Mucosa of descending colon (tissue), 3 donors: ENCODE results near the gene TNKS1BP1. TPM values are rescaled to one million over a fixed set of nuclear protein-coding genes. Genes with fewer than 3 reads are reported as not detected.
A peak's percentile ranks its signal among the peaks of the same experiment; 100 is the strongest.

Source experiments
- ATAC-seq: fragments of 200-7000 bp; cut with Tn5 transposase; one replicate; pipeline ENCODE4 v1.9.1; 2020; ENCODE audit warnings: mild to moderate bottlenecking, moderate library complexity
- DNase-seq, 3 donors: peaks; one replicate each; pipeline ENCODE4 v3.0.0-alpha.2; 2020
- H3K36me3 ChIP-seq: fragments of 200-600 bp; one replicate; pipeline ENCODE4 v1.8.0; 2021; ENCODE audit warnings: low read depth, mild to moderate bottlenecking
- H3K4me1 ChIP-seq: fragments of 200-600 bp; one replicate; pipeline ENCODE4 v1.8.0; 2021; ENCODE audit warnings: low read depth, mild to moderate bottlenecking
- H3K4me3 ChIP-seq: fragments of 200-600 bp; one replicate; pipeline ENCODE4 v1.8.0; 2021; ENCODE audit warnings: mild to moderate bottlenecking
- H3K9me3 ChIP-seq: fragments of 200-600 bp; one replicate; pipeline ENCODE4 v1.8.0; 2021; ENCODE audit warnings: mild to moderate bottlenecking
- intact Hi-C, 2 donors: fragments of 100-400 bp; cut with DNase I in 1 of 2; cut with micrococcal nuclease in 1 of 2; formaldehyde crosslinking; loops; one replicate each; pipeline versions ENCODE4 v1.11.0 to v1.11.1; 2022; cut with DNase I, micrococcal nuclease
- total RNA-seq, 3 donors: library from RNA; stranded (reverse); fragmentation: NEBNext Ultra II Directional in 2 of 3; extraction: Animal tissue kit (Norgen Biotek cat#: 25700) in 2 of 3; gene quantifications; one replicate each; pipeline versions ENCODE4 v1.2.1 to v1.2.4, GENCODE V29; 2021 to 2023
- TF ChIP-seq, protein P1 (sequence below): fragments of 200-600 bp; IDR thresholded peaks from one replicate; pipeline ENCODE4 v1.8.0; 2022; ENCODE audit warnings: antibody characterized with exemption, mild to moderate bottlenecking
- donor health status: DM: no; HTN: no; CAD: no; lungs with moderate emphysema.
- donor health status: DM: no; HTN: no; CAD: no.
- donor health status: DM: no; HTN: yes; CAD: no.

The TNKS1BP1 gene
- total RNA-seq, 3 donors from 2014 or later, result 90.0 to 149 (median 94.3) TPM

GRCh38 chr11:57277845-57278720 is 46.7 kb downstream of the TNKS1BP1 start:
- no peaks in the 10 kb centered on the region for H3K4me1 ChIP-seq
- TF ChIP-seq, protein P1, sequence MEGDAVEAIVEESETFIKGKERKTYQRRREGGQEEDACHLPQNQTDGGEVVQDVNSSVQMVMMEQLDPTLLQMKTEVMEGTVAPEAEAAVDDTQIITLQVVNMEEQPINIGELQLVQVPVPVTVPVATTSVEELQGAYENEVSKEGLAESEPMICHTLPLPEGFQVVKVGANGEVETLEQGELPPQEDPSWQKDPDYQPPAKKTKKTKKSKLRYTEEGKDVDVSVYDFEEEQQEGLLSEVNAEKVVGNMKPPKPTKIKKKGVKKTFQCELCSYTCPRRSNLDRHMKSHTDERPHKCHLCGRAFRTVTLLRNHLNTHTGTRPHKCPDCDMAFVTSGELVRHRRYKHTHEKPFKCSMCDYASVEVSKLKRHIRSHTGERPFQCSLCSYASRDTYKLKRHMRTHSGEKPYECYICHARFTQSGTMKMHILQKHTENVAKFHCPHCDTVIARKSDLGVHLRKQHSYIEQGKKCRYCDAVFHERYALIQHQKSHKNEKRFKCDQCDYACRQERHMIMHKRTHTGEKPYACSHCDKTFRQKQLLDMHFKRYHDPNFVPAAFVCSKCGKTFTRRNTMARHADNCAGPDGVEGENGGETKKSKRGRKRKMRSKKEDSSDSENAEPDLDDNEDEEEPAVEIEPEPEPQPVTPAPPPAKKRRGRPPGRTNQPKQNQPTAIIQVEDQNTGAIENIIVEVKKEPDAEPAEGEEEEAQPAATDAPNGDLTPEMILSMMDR, result peak; percentile 79
- no peaks in the 10 kb centered on the region for H3K36me3 ChIP-seq
- peak; percentile 89 for ATAC-seq
- H3K9me3 ChIP-seq, result no peaks in the 10 kb centered on the region
- peak; percentile 62 to 84 (median 80) for DNase-seq
- intact Hi-C loops, result no loop called here
- H3K4me3 ChIP-seq, result no peak overlapping the region

DNA sequence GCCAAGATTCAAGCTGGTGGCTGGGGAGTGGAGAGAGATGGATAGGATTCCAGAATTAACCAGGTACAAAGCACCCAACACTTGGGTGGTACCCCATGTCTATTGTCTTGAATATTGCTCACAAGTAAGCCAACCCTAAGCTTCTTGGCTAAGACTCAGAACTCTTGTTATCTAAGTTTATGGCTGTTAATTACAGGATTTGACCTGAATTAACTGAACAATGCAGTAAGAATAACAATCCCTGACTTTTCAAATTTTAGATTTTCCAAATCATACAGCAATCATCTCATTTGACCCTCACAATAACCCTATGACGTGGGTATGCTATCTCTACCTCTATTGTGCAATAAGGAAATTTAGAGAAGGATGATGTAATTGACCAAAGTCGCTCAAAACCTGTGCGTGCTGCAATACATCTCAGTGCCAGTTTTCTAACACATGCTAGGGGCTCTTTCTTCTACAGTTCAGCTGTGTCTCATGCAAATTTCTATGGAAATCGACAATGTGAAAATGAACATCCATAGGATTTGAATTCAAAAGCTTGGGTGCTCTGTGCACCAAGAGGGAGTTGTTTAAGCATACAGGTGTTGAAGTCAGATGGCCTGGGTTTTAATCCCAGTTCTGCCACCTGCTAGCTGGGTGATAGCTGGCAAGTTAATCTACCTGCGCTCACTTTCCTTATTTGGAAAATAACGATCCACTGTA is 47.6 kb downstream of the TNKS1BP1 start:
- Histone ChIP-seq H3K9me3 (no peaks in the 10 kb centered on the region), H3K4me3 (no peak overlapping the region), H3K36me3 (no peaks in the 10 kb centered on the region), H3K4me1 (no peaks in the 10 kb centered on the region)
- peak; percentile 73 for ATAC-seq
- TF ChIP-seq, protein P1, result no peak
- no peak for DNase-seq
- intact Hi-C loops, result no loop called here

DNA sequence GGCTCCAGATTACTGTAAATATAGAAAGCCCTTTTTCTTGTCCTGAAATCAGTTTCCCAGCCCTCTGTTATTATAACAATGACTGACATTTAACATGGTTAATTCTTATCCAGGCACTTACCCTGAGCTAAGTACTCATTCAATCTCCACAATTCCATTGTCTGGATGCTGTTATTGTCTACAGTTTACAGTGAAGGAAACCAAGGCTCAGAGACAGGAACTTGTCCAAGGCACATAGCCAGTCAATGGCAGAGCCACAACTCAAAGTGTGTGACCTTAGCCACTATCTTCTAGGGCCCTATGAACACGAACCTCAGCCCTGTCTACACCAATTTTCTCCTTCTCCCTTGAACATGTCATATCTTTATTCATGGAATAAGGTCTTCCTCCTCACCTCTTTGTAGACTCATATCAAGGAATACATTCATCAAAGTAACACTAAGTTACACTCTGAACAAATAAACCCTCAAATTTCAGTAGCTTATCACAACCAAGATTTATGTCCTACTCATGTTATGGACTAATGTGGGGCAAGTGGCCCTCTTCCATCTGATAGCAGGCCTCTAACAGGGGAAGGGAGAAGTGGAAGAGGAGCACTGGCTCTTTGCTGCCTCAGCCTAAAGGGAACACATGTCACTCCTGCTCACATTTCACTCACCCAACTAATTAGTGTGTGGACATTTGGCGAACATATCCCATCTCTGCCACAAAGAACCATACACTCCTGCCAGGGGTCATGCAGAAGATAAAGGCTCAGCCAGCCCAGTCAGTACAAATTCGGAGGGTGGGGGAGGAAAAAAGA is 48.4 kb downstream of the TNKS1BP1 start:
- TF ChIP-seq, protein P1, result no peak
- ATAC-seq (no peak), DNase-seq (no peak)
- no peak overlapping the region for H3K4me3 ChIP-seq
- intact Hi-C loops, result no loop called here
- H3K9me3 ChIP-seq, result no peaks in the 10 kb centered on the region
- no peaks in the 10 kb centered on the region for H3K36me3 ChIP-seq
- H3K4me1 ChIP-seq, result no peaks in the 10 kb centered on the region

GRCh38 chr11:57275582-57275981 is 49.2 kb downstream of the TNKS1BP1 start:
- no peak for DNase-seq
- Histone ChIP-seq H3K9me3 (no peaks in the 10 kb centered on the region), H3K4me1 (no peaks in the 10 kb centered on the region), H3K36me3 (no peaks in the 10 kb centered on the region), H3K4me3 (no peak overlapping the region)
- ATAC-seq, result no peak
- intact Hi-C loops, result no loop called here
- TF ChIP-seq, protein P1, result no peak

DNA sequence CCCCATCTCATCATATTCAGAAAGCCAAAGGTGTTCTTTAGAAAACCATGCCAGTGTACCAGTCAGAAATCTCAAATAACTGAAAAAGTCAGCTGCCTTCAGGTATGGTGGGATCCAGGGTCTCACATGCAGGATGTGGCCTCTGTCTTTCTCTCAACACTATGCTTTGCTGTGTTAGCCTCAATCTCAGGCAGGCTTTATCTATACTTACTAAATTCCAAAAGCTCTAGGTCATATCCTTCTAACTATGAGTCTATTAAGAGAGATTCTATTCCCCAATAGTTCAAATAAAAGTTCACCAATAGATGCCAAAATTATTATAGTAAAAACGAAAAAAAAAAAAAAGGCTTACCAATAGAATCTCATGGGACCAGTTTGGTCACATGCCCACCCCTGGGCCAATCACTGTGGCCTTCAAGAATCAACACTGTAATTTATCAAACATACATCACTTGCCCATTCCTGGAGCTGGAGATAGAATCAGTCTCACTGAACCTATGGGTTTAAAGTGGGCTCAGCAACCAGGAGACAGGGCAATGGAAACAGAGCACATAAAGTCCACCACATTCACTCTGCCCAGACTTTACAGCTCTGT is 49.8 kb downstream of the TNKS1BP1 start:
- no peak for ATAC-seq
- Histone ChIP-seq H3K9me3 (no peaks in the 10 kb centered on the region), H3K36me3 (no peaks in the 10 kb centered on the region), H3K4me1 (no peaks in the 10 kb centered on the region), H3K4me3 (no peak overlapping the region)
- TF ChIP-seq, protein P1, result no peak
- intact Hi-C loops, result no loop called here
- DNase-seq, result no peak
